Neural progenitor cell (in vitro differentiated cells): ENCODE results near the gene RGS7. TPM values are rescaled to one million over a fixed set of nuclear protein-coding genes. Genes with fewer than 3 reads are reported as not detected.

Source experiments
- DNase-seq: peaks from one replicate; pipeline ENCODE4 v3.0.0-alpha.2; 2016; ENCODE audit warnings: low spot score
- H2AFZ ChIP-seq: fragments of 200-600 bp; sonication (generic); replicated peaks from 2 replicates; pipeline ENCODE4 v1.6.1; 2016; ENCODE audit warnings: antibody characterized with exemption
- H3F3A ChIP-seq: fragments of 200-600 bp; sonication (generic); 2 replicates; pipeline ENCODE4 v1.6.1; 2016; ENCODE audit warnings: antibody characterized with exemption, low read depth
- H3K27ac ChIP-seq: fragments of 200-600 bp; sonication (generic); 2 replicates; pipeline ENCODE4 v1.5.1; 2016; ENCODE audit warnings: mild to moderate bottlenecking
- H3K27me3 ChIP-seq: fragments of 200-600 bp; sonication (generic); 2 replicates; pipeline ENCODE4 v1.6.1; 2016; ENCODE audit warnings: mild to moderate bottlenecking, moderate library complexity
- H3K36me3 ChIP-seq: fragments of 200-600 bp; sonication (generic); 2 replicates; pipeline ENCODE4 v1.5.1; 2016
- H3K4me1 ChIP-seq: fragments of 200-600 bp; sonication (generic); 2 replicates; pipeline ENCODE4 v1.6.1; 2016; ENCODE audit warnings: mixed run types
- H3K4me2 ChIP-seq: fragments of 200-600 bp; sonication (generic); 2 replicates; pipeline ENCODE4 v1.6.1; 2016
- H3K4me3 ChIP-seq: fragments of 200-600 bp; sonication (generic); 2 replicates; pipeline ENCODE4 v1.5.1; 2016
- H3K79me2 ChIP-seq: fragments of 200-600 bp; sonication (generic); 2 replicates; pipeline ENCODE4 v1.6.1; 2016; ENCODE audit warnings: low read depth
- H3K9ac ChIP-seq: fragments of 200-600 bp; sonication (generic); 2 replicates; pipeline ENCODE4 v1.6.1; 2016
- H3K9me3 ChIP-seq: fragments of 200-600 bp; sonication (generic); 2 replicates; pipeline ENCODE4 v1.5.1; 2016; ENCODE audit warnings: low read depth
- H4K20me1 ChIP-seq: fragments of 200-600 bp; sonication (generic); 2 replicates; pipeline ENCODE4 v1.6.1; 2016; ENCODE audit warnings: low read depth
- H3K27ac Mint-ChIP-seq: 3 replicates; pipeline ENCODE4 v1.8.0; 2021; ENCODE audit warnings: mixed read lengths
- H3K27me3 Mint-ChIP-seq: 2 replicates; pipeline ENCODE4 v1.8.0; 2022; ENCODE audit warnings: low read depth, mild to moderate bottlenecking, inconsistent platforms, moderate library complexity, mixed read lengths; ENCODE audit not compliant: insufficient read depth
- H3K36me3 Mint-ChIP-seq: 3 replicates; pipeline ENCODE4 v1.8.0; 2021; ENCODE audit warnings: mixed read lengths
- H3K4me1 Mint-ChIP-seq: 3 replicates; pipeline ENCODE4 v1.8.0; 2021; ENCODE audit warnings: mixed read lengths
- H3K4me3 Mint-ChIP-seq: 3 replicates; pipeline ENCODE4 v1.8.0; 2021; ENCODE audit warnings: mild to moderate bottlenecking, moderate library complexity, mixed read lengths
- H3K9me3 Mint-ChIP-seq: 3 replicates; pipeline ENCODE4 v1.8.0; 2020; ENCODE audit warnings: mixed read lengths
- EZH2 ChIP-seq: fragments of 200-600 bp; sonication (generic); IDR thresholded peaks from 2 replicates; pipeline ENCODE4 v1.6.1; 2017; ENCODE audit warnings: antibody characterized with exemption, mild to moderate bottlenecking, moderate library complexity
- EZH2phosphoT487 ChIP-seq: fragments of 200-600 bp; sonication (generic); IDR thresholded peaks from 2 replicates; pipeline ENCODE4 v1.6.1; 2017; ENCODE audit warnings: antibody characterized with exemption
- total RNA-seq: library from RNA; depleted of rRNA; stranded (reverse); fragments of >200 nt; gene quantifications from 2 replicates; pipeline ENCODE4 v1.2.3, GENCODE V29; 2015; ENCODE audit warnings: low replicate concordance
- TF ChIP-seq, protein P1 (sequence below): fragments of 200-600 bp; sonication (generic); IDR thresholded peaks from 2 replicates; pipeline ENCODE4 v1.5.1; 2017; ENCODE audit warnings: antibody characterized with exemption, mild to moderate bottlenecking

Gene RGS7
- total RNA-seq, 1 donor from 2014 or later, result not detected

GRCh38 chr1:240772131-240772530, 584.9 kb downstream of the RGS7 start:
- TF ChIP-seq EZH2 (no peak), EZH2phosphoT487 (no peak)
- TF ChIP-seq, protein P1, sequence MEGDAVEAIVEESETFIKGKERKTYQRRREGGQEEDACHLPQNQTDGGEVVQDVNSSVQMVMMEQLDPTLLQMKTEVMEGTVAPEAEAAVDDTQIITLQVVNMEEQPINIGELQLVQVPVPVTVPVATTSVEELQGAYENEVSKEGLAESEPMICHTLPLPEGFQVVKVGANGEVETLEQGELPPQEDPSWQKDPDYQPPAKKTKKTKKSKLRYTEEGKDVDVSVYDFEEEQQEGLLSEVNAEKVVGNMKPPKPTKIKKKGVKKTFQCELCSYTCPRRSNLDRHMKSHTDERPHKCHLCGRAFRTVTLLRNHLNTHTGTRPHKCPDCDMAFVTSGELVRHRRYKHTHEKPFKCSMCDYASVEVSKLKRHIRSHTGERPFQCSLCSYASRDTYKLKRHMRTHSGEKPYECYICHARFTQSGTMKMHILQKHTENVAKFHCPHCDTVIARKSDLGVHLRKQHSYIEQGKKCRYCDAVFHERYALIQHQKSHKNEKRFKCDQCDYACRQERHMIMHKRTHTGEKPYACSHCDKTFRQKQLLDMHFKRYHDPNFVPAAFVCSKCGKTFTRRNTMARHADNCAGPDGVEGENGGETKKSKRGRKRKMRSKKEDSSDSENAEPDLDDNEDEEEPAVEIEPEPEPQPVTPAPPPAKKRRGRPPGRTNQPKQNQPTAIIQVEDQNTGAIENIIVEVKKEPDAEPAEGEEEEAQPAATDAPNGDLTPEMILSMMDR, result no peak
- Histone ChIP-seq H3K4me3 (no peak overlapping the region), H3K9me3 (no peaks in the 10 kb centered on the region), H3F3A (no peaks in the 10 kb centered on the region), H3K27me3 (no peaks in the 10 kb centered on the region), H3K4me2 (no peak overlapping the region), H3K9ac (no peak overlapping the region), H3K79me2 (no peaks in the 10 kb centered on the region), H2AFZ (no peak overlapping the region), H3K36me3 (no peaks in the 10 kb centered on the region), H4K20me1 (no peaks in the 10 kb centered on the region), H3K27ac (no peak overlapping the region), H3K4me1 (no peaks in the 10 kb centered on the region)
- Mint-ChIP-seq H3K36me3 (no peaks in the 10 kb centered on the region), H3K4me3 (no peak overlapping the region), H3K9me3 (no peaks in the 10 kb centered on the region), H3K4me1 (peaks cover 5% of the 10 kb centered on the region), H3K27ac (no peak overlapping the region), H3K27me3 (peaks cover 2% of the 10 kb centered on the region)
- no peak for DNase-seq

DNA sequence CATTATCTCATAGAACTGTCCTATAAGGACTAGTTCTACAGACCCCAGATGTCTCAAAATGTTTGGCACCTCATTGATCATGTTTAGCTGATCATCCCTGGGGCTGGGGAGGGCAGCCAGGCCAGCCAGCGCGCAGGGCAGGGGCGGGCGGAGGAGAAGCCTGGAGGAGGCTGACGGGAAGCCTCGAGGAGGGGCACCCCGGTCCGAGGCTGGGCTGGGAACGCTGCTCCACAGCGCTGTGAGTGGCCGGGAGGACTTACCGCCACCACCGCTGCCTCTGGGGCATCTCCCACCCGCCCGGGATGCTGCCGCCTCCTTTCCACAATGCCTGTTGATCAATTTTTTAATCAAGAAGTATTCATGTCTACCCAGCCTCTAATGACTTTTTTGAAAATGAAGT, 585.6 kb downstream of the RGS7 start:
- H3K4me2 ChIP-seq, result no peak overlapping the region
- Mint-ChIP-seq H3K27me3 (no peaks in the 10 kb centered on the region), H3K27ac (no peak overlapping the region)

DNA sequence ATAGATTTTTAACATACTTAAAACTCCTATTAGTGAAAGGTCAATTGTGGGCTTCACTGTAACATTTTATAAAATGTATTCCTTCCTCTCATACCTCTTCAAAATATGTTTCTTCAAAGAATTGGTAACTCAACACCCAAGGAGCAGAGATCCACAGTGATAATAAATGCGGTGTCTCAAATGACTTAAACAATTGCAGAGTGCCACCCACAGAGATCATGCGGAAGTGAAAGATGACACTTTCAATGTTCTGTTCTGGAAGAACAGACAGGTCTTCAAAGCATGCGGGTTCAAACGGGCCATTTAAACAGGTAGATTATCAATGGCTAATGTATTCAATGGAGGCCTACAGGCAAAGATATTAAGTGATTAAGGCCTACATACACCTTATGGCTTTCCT, 588.0 kb downstream of the RGS7 start:
- Histone ChIP-seq H3F3A (no peaks in the 10 kb centered on the region), H3K27ac (no peak overlapping the region), H3K79me2 (no peaks in the 10 kb centered on the region), H3K4me2 (no peak overlapping the region), H3K4me3 (no peak overlapping the region), H3K4me1 (no peaks in the 10 kb centered on the region), H2AFZ (no peak overlapping the region), H3K9me3 (no peaks in the 10 kb centered on the region), H4K20me1 (no peaks in the 10 kb centered on the region), H3K36me3 (no peaks in the 10 kb centered on the region), H3K27me3 (no peaks in the 10 kb centered on the region), H3K9ac (no peak overlapping the region)
- no peak for TF ChIP-seq EZH2phosphoT487
- no peak for TF ChIP-seq EZH2
- TF ChIP-seq, protein P1, result no peak
- Mint-ChIP-seq H3K27ac (no peak overlapping the region), H3K9me3 (no peaks in the 10 kb centered on the region), H3K36me3 (no peaks in the 10 kb centered on the region), H3K4me3 (no peak overlapping the region), H3K4me1 (peaks cover 9% of the 10 kb centered on the region), H3K27me3 (peaks cover 3% of the 10 kb centered on the region)
- DNase-seq, result no peak

More for the DNA sequence above, 585.6 kb downstream of the RGS7 start:
- TF ChIP-seq EZH2phosphoT487, result no peak
- TF ChIP-seq EZH2, result no peak
- TF ChIP-seq, protein P1, result no peak
- H3K4me3 ChIP-seq, result no peak overlapping the region
- no peaks in the 10 kb centered on the region for H3K27me3 ChIP-seq
- no peaks in the 10 kb centered on the region for H3K79me2 ChIP-seq
- no peaks in the 10 kb centered on the region for H3K9me3 ChIP-seq
- no peaks in the 10 kb centered on the region for H3K9me3 Mint-ChIP-seq
- H3K4me3 Mint-ChIP-seq, result no peak overlapping the region
- no peaks in the 10 kb centered on the region for H3F3A ChIP-seq
- H3K36me3 ChIP-seq, result no peaks in the 10 kb centered on the region
- no peaks in the 10 kb centered on the region for H3K36me3 Mint-ChIP-seq
- H3K9ac ChIP-seq, result no peak overlapping the region
- H3K27ac ChIP-seq, result no peak overlapping the region
- no peak for DNase-seq
- H4K20me1 ChIP-seq, result no peaks in the 10 kb centered on the region
- H3K4me1 ChIP-seq, result no peaks in the 10 kb centered on the region
- peaks cover 5% of the 10 kb centered on the region for H3K4me1 Mint-ChIP-seq
- no peak overlapping the region for H2AFZ ChIP-seq
